GM18870 (cell line): ENCODE data around the gene GNL1.
"Not testable (repeated sequence)": the region's sequence is repeated elsewhere in the genome, so short reads cannot be mapped to it uniquely, and the experiment has no call there.

ENCODE experiments used
- ATAC-seq: cut with Tn5 transposase; IDR thresholded peaks from one replicate; pipeline ENCODE4 v1.9.1; 2021; ENCODE audit warnings: moderate library complexity; ENCODE audit not compliant: unreplicated experiment

The GNL1 gene, protein sequence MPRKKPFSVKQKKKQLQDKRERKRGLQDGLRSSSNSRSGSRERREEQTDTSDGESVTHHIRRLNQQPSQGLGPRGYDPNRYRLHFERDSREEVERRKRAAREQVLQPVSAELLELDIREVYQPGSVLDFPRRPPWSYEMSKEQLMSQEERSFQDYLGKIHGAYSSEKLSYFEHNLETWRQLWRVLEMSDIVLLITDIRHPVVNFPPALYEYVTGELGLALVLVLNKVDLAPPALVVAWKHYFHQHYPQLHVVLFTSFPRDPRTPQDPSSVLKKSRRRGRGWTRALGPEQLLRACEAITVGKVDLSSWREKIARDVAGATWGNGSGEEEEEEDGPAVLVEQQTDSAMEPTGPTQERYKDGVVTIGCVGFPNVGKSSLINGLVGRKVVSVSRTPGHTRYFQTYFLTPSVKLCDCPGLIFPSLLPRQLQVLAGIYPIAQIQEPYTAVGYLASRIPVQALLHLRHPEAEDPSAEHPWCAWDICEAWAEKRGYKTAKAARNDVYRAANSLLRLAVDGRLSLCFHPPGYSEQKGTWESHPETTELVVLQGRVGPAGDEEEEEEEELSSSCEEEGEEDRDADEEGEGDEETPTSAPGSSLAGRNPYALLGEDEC

DNA sequence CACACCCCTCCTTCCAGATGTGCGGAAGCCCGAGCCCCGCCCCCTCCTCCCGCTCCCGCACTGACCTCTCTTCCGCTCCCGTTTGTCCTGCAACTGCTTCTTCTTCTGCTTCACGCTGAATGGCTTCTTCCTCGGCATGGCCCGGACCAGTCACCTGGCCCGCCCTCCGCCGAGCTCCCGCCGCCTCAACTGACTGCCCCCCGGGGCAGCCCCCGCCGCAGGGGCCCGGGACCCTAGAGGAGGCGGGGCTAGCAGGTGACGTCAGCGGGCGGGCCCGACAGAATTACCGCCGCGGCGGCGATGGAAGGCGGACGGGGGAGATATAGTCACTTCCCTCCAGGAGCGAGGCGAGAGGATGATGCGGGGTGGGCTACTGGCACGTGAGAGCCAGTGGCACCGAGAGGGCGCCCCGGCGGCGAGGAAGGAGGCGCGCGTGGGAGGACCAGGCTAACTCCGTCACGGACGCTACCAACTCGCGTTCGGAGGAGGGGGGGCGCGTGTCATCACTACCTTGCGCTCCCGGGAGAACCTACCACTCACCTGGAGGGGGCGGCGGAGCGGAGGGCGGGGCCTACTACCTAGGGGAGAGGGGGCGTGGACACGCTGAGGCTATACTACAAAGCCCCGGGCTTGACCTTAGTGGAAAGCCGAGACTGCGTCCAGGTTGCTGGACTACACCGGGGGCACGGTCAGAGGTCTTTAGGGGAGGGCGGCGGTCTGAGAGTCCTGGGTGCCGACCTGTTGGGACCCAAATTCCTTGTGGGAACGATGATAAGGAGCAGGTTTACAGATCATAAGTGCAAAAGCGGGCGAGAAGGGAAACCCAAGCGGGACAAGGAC is at the start of gene GNL1:
Gene GNL1 (minus strand): TSS at position 424 of the 840 bp plus-strand sequence. CDS start 286 bp downstream, at position 138.
- ATAC-seq, result peak; percentile 61

DNA sequence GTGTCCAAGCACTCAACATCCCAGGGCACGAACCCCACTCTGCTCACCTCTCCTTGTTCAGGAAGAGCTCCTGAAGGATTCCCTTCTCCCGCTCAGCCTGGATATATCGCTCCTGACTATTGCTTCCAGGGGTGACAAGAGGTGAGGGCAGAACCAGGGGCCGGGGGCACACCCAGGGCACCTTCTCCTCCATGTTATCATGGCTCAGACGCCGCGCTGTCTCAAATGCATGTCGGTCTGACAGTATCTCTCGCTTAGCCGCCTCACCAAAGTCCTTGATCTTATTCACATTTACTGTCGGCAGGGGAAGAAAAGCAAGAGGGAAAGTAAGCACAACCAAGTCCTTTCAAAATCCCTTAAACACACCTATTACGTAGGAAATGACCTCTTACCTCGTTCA is 47.7 kb upstream of the GNL1 start:
- no peak for ATAC-seq

DNA sequence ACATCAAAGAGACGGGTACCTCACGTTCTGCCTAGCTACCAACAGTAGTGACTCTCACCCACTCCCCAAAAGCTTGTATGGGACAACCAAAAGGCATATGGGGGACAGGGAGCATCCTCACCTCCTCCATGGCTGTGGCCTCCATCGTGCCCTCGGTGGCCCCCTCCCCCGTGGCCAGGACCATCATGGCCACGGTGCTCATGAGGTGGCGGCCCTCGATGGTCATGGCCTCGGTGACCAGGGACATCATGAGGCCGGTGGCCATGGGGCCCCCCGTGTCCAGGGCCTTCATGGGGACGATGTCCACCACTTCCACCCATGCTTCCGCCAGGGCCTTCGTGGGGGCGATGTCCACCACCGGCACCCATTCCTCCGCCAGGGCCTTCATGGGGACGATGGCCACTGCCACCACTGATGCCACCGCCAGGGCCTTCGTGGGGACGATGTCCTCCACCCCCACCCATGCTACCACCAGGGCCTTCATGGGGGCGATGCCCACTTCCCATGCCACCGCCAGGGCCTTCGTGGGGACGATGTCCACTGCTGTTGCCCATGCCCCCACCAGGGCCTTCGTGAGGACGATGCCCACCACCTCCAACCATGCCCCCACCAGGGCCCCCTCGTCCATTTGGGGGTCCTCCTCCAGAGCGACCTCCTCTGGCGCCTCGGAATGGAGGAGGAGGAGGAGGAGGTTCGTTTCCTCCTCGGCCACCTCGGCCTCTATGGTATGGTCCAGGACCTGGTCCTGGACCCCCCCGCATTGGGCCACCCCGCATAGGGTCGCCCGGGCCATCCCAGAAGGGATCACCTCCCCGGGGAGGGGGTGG is 45.7 kb upstream of the GNL1 start:
- ATAC-seq, result no peak

DNA sequence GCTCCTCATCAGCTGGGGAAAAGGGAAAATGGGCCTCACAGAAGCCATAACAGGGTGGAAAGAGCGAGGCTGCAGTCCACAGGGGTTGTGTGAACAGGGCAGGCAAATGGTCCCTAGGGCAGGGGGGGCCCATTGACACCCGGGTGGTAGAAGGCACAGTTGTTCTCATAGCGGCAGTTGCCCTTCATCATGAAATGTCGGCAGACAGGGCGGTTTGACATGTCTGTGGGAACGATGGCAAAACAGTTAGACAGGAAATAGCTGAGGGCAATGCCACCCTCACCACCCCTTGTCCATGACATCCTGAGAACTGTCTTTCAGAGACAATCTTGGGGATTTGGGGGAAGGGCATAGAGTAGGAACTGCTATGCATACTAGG is 45.1 kb upstream of the GNL1 start:
- ATAC-seq, result no peak

DNA sequence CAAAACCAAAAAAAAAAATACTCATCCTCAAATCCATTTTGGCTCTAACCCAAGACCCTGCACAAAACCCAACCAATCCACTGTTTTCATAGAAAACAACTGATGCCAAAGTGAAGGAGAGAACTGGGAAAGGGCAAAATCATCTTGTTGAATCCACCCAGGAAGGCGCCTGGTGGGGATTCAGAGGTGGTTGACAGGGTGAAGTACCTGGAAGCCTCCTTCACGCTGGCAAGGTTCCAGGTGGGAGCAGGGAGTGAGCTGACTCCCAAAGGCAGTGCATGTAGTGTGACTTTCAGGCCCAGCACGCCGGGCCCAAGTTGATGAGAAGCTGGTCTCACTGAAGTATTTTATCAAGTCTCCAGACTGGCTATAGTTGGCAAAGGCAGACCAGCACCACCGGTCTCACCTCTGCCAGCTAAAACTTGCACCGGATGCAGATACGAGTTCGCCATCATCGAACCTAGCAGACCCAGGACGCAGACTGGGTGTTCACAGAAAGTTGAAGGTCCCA is 44.2 kb upstream of the GNL1 start:
- ATAC-seq, result no peak

DNA sequence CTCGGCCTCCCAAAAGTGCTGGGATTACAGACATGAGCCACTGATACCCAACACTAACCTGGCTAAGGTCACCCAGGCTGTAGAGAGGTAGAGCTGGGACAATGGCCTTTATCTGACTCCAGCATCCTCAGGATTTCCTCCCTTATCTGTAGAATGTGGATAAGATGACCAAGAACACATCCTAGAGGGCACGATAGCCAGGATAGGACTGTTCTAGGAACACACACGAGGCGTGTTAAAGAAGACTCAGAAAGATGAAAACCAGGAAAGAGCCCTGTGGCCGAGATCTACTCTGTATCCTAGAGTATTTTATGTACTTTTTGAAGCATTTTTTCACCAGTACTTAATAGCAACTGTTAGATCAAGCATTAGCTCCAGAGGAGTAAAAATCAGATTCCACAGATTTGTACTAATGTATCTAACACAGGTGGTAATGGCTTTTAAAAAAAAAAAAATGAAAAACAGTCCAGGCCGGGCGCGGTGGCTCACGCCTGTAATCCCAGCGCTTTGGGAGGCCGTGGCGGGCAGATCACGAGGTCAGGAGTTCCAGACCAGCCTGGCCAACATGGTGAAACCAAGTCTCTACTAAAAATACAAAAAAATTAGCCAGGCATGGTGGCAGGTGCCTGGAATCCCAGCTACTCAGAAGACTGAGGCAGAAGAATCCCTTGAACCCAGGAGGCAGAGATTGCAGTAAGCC is 43.5 kb upstream of the GNL1 start:
- ATAC-seq, result no peak

DNA sequence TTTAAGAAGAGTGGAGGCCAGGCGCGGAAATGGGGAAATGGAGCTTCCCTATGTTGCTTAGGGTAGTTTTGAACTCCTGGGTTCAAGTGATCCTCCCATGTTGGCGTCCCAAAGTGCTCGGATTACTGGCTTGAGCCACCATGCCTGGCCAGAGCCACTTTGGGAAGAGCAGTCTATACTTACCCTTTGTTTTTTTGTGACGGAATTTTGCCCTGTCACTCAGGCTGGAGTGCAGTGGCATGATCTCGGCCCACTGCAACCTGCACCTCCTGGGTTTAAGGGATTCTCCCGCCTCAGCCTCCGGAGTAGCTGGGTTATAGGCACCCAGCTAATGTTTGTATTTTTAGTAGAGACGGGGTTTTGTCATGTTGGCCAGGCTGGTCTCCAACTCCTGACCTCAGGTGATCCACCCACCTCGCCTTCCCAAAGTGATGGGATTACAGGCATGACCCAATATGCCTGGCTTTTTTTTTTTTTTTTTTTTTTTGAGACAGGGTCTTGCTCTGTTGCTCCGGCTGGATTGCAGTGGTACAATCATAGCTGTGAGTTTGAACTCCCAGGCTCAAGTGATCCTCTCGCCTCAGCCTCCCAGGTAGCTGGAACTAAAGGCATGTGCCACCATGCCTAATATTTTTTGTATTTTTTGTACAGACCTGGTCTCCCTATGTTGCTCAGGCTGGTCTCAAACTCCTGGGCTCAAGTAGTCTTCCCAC is 42.8 kb upstream of the GNL1 start:
- ATAC-seq, result no peak

DNA sequence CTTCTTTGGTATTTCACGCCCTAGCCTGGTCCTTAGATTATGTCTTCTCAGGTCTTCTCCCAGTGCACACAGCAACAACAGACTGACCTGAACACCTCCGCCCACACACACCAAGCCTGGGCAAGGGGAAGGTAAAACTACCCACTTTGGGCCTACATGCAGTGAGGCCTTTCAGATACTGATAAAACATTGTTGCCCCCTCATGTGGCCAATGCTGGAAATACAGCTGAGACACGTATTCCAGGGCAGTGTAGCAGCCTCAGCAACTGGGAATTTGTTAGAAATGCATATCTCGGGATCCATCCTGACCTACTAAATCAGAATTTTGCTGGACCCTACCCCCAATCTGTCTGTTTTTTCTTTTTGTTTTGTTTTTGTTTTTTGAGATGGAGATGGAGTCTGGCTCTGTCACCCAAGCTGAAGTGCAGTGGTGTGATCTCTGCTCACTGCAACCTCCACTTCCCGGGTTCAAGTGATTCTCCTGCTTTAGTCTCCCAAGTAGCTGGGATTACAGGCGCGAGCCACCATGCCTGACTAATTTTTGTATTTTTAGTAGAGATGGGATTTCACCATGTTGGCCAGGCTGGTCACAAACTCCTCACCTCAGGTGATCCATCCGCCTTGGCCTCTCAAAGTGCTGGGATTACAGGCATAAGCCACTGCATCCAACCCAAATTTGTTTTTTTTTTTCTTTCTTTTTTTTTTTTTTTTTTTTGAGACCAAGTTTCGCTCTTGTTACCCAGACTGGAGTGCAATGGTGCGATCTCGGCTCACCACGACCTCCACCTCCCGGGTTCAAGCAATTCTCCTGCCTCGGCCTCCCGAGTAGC is 41.2 kb upstream of the GNL1 start:
- not testable (repeated sequence) for ATAC-seq

DNA sequence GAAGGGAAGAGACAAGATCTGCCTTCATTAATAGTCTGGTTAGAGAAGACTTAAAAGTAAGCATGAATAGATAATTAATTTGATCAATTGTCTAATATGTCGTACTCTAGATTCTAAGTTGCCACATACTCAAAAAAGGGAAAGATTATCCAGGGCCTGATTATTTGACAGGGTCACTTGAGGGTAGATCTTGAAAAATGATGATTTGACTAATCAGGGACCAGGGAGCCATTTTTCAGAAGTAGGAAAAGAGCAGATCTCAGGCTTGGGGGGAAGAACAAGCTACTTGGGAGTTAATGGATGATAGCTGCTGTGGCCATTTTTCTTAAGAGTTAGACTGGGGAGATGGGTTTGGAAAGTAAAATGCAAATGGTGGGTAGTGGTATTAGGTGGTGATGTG is 36.0 kb upstream of the GNL1 start:
- ATAC-seq, result no peak

DNA sequence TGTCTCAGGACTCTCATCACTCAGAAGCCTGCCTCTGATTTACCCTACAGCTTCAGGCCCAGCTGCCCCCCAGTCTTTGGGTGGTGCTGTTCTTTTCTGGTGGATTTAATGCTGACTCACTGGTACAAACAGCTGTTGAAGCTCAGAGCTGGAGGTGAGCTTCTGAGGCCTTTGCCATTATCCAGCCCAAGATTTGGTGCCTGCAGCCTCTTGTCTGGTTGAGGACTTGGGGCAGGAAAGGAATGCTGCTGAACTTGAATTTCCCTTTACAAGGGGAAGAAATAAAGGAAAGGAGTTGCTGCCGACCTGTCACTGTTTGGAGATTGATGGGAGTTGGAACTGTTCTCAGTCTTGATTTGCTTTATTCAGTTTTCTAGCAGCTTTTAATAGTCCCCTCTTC is 34.7 kb upstream of the GNL1 start:
- no peak for ATAC-seq

DNA sequence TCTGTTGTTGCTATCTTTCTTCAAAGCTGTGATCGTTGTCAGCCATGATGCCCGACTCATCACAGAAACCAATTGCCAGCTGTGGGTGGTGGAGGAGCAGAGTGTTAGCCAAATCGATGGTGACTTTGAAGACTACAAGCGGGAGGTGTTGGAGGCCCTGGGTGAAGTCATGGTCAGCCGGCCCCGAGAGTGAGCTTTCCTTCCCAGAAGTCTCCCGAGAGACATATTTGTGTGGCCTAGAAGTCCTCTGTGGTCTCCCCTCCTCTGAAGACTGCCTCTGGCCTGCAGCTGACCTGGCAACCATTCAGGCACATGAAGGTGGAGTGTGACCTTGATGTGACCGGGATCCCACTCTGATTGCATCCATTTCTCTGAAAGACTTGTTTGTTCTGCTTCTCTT is 34.2 kb upstream of the GNL1 start:
- no peak for ATAC-seq

DNA sequence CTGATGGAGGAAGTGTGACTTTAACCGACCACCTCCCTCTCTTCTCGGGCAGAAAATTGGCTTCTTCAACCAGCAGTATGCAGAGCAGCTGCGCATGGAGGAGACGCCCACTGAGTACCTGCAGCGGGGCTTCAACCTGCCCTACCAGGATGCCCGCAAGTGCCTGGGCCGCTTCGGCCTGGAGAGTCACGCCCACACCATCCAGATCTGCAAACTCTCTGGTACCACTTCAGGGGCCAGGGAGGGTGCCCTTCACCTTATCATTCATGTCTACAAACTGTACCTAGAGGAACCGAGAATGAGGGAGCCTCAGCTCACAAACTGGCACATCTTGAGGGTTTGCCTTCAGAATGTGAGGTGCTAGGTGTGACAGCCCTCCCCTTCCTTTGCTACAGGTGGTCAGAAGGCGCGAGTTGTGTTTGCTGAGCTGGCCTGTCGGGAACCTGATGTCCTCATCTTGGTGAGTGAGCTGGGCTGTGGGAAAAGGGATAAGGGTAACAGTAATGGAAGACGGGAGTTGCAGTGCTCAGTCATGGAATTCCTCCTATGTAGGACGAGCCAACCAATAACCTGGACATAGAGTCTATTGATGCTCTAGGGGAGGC is 33.6 kb upstream of the GNL1 start:
- ATAC-seq, result no peak

DNA sequence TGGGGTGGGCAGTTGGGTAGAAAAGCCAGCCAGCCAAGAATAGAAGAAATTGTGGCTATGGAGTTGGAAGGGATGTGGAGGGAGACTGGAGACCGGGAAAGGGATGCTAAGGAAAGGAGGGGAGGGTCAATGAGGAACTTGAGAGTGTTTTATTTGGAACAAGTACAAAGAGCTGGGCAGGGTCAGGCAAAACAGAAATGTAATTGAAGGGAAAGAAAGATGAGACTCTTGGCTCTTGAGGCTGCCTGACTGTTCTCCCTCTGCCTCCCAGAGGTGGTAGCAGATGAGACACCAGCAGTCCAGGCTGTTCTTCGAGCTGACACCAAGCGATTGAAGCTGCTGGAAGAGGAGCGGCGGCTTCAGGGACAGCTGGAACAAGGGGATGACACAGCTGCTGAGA is 27.6 kb upstream of the GNL1 start:
- ATAC-seq, result no peak

DNA sequence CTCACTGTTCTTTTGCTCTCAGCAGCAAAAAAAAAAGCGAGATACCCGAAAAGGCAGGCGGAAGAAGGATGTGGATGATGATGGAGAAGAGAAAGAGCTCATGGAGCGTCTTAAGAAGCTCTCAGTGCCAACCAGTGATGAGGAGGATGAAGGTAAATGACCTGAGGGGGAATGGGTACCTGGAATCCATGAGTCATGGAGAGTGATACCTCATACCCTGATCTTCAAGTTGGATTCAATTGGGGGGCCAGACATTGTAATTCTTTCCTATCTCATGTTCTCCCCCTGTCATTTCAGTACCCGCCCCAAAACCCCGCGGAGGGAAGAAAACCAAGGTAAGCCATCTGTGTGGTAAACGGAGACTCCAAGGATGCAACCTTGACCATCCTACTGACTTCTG is 21.8 kb upstream of the GNL1 start:
- ATAC-seq, result no peak

DNA sequence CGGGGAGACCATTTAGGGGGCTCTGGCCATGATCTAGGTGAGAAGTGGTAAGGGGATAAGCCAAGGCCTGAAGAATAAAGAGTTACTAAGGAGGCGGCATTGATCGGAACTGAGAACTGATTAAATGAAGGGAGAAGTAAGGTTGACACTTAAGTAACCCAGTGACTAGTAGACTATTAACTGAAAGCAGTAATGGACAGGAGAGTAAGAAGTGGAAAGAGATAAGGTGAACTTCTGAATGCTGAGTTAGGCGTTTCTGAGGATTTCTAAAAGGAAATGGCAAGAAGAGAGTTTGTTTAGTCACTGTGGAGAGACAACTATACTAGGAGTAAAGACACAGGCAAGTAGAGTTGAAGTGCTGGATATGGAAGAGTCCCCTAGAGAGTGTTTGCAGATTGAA is 16.8 kb upstream of the GNL1 start:
- ATAC-seq, result no peak

DNA sequence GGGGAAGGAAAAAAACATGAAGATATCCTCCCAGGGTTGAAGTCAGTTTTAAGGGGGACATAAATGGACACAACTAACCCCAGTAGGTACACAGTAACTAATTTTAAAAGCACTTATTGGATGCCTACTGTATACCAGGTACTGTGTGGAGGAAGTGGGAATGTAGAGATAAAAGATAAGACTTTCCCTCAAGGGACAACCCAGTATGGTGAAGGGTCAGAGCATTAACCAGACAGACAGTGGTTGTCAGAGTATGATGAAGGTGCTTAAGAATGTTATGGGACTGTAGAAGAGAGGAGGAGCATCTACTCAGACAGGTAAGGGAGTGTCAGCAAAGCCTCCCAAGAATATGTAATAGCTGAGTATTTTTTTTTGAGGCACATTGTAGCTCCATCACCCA is 15.9 kb upstream of the GNL1 start:
- no peak for ATAC-seq

DNA sequence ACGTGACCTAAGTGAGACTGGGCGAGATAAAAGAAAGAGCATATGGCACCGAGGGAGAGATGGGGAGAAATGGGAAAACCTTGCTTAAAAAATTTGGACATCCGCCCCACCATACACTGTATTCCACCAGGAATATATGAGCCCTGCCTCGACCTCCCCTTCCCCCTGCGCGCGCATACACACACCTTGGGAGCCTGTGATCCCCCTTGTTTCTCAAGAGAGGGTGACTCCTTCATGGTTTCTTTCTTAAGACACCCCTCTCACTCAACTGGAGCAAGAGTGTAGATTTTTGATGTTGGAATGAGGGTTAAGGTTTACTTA is 15.4 kb upstream of the GNL1 start:
- ATAC-seq, result no peak

DNA sequence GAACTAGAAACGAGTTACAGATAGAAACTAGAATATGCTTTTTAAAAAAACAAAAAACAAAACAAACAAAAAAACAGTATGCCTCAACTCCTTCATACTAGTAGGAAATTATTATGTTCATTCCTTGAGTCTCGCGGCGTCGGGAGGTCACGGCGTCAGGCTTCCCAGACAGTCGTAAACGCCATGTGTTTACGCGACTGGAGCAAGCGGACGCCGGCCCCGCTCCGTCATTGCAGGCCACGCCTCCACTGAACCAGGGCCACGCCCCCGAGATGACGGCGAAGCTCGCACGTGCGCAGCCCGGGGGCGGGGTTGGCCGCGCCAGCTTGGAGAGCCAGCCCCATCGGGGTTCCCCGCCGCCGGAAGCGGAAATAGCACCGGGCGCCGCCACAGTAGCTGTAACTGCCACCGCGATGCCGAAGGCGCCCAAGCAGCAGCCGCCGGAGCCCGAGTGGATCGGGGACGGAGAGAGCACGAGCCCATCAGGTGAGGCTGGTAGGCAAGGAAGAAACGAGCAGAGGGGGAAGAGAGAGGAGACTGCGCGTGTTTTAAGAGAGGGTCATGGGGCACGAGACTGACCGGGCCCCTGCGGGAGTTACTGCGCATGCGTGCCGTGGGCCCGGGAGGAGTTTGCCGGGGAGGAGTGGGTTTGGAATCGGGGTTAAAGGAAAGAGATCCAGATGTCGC is 14.9 kb upstream of the GNL1 start, which contains the start of gene ABCF1:
Gene ABCF1 (plus strand): TSS at position 368 of the 687 bp plus-strand sequence. CDS start 46 bp downstream, at position 414.
- ATAC-seq, result peak; percentile 78
